Lower leg skin (tissue), 4 donors: Measurements from ENCODE around the gene RAF1. TPM values are rescaled to one million over a fixed set of nuclear protein-coding genes. Genes with fewer than 3 reads are reported as not detected.

ENCODE experiments used
- DNase-seq, 2 donors: peaks; one replicate each; pipeline ENCODE4 v3.0.0-alpha.2; 2019; ENCODE audit warnings: low spot score in 2 of 2
- H3K4me3 ChIP-seq: fragments of 200-600 bp; sonication (generic); 2 replicates; pipeline ENCODE4 v1.5.1; 2017; ENCODE audit warnings: mild to moderate bottlenecking, low read depth; ENCODE audit not compliant: poor library complexity, severe bottlenecking
- POLR2A ChIP-seq, 2 donors: fragments of 450-650 bp; IDR thresholded peaks; one replicate each; pipeline ENCODE4 v1.6.1; 2016 to 2017; ENCODE audit warnings: antibody characterized with exemption in 2 of 2, mild to moderate bottlenecking in 1 of 2, moderate library complexity in 1 of 2
- WGBS, 2 donors: methylation state at CpG; one replicate each; pipeline ENCODE4 v1.1.5; 2018; 5-methylcytosine and 5-hydroxymethylcytosine counted together
- intact Hi-C: fragments of 100-400 bp; cut with DNase I; formaldehyde crosslinking; loops from one replicate; pipeline ENCODE4 v1.15.0; 2023; ENCODE audit warnings: low total_unique reads
- total RNA-seq, 4 donors: library from RNA; depleted of rRNA; stranded (reverse); fragments of >200 nt; gene quantifications; one replicate each; pipeline ENCODE4 v1.1.0, GENCODE V29; 2016
- TF ChIP-seq, protein P1 (sequence below), 3 donors: fragments of 450-650 bp; IDR thresholded peaks; one replicate each; pipeline ENCODE4 v1.5.1; 2016; ENCODE audit warnings: antibody characterized with exemption in 3 of 3, mild to moderate bottlenecking in 3 of 3, moderate library complexity in 2 of 3

The RAF1 gene
- total RNA-seq, 4 donors from 2014 or later, result 126 to 140 (median 131) TPM

DNA sequence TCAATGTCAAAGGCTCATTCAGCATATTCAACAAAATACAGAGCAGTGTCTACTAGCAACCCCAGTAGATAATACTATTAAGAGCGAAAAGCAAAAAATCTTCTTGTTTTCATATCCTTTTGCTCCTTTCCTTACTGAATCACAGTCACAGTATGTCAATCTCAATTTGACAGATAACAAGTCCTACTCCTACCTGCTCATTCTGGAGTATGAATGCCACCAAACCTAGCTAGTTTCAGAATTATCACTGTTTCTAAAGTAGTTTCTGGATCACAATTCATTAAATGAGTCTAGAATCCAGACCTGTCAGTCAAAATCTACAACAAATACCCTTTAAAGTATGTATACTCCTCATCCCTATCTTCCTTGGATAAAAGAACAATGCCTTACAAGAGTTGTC, 55.5 kb downstream of the RAF1 start:
- intact Hi-C loops, result no loop called here
- TF ChIP-seq, protein P1, sequence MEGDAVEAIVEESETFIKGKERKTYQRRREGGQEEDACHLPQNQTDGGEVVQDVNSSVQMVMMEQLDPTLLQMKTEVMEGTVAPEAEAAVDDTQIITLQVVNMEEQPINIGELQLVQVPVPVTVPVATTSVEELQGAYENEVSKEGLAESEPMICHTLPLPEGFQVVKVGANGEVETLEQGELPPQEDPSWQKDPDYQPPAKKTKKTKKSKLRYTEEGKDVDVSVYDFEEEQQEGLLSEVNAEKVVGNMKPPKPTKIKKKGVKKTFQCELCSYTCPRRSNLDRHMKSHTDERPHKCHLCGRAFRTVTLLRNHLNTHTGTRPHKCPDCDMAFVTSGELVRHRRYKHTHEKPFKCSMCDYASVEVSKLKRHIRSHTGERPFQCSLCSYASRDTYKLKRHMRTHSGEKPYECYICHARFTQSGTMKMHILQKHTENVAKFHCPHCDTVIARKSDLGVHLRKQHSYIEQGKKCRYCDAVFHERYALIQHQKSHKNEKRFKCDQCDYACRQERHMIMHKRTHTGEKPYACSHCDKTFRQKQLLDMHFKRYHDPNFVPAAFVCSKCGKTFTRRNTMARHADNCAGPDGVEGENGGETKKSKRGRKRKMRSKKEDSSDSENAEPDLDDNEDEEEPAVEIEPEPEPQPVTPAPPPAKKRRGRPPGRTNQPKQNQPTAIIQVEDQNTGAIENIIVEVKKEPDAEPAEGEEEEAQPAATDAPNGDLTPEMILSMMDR (IDR thresholded peaks at IDR 0.05), result no peak
- TF ChIP-seq POLR2A (IDR thresholded peaks at IDR 0.05), result no peak
- no peak overlapping the region for H3K4me3 ChIP-seq
- DNase-seq, result no peak
- 100% methylated on average over 1 of the region's 1 CpG for WGBS, 2 donors

GRCh38 chr3:12603969-12604368, 59.9 kb downstream of the RAF1 start:
- 89% methylated on average over 2 of the region's 2 CpGs for WGBS, 2 donors
- H3K4me3 ChIP-seq, result no peak overlapping the region

DNA sequence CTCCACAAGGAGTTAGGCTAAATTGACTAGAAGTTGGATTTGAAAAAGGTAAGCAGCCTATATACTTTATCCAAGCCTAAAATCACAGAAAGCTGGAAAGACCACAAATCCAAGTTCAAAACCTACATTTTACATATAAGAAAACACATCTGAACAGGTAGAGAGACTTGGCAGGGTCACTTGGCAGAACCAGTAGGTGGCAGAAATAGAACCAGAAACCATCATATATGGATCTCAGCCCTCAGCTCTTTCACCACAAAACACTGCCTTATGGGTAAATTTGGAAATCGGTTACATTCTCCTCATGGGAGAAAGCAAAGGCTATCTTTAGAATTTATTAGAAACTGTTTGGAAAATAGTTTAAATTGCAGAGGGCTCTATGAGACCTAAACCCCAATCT, 62.8 kb downstream of the RAF1 start:
- intact Hi-C loops, result no loop called here
- WGBS, 2 donors, result 56 to 63% methylated on average over 1 of the region's 1 CpG
- H3K4me3 ChIP-seq, result no peak overlapping the region
- DNase-seq, result no peak
- TF ChIP-seq POLR2A (IDR thresholded peaks at IDR 0.05), result no peak
- TF ChIP-seq, protein P1 (IDR thresholded peaks at IDR 0.05), result no peak

More at GRCh38 chr3:12603969-12604368, 59.9 kb downstream of the RAF1 start:
- intact Hi-C loops, result no loop called here
- no peak for DNase-seq
- TF ChIP-seq, protein P1 (IDR thresholded peaks at IDR 0.05), result no peak
- TF ChIP-seq POLR2A (IDR thresholded peaks at IDR 0.05), result no peak

GRCh38 chr3:12598890-12599289, 65.0 kb downstream of the RAF1 start:
- TF ChIP-seq, protein P1 (IDR thresholded peaks at IDR 0.05), result no peak
- TF ChIP-seq POLR2A (IDR thresholded peaks at IDR 0.05), result no peak
- intact Hi-C loops, result no loop called here
- H3K4me3 ChIP-seq, result no peak overlapping the region
- DNase-seq, result no peak

- intact Hi-C loops, result no loop called here
- no peak overlapping the region for H3K4me3 ChIP-seq
- no peak for DNase-seq
- 78% methylated on average over 3 of the region's 3 CpGs for WGBS, 2 donors
- no peak for TF ChIP-seq POLR2A (IDR thresholded peaks at IDR 0.05)
- TF ChIP-seq, protein P1 (IDR thresholded peaks at IDR 0.05), result no peak
Observed at GRCh38 chr3:12593473-12593872, 70.4 kb downstream of the RAF1 start.

DNA sequence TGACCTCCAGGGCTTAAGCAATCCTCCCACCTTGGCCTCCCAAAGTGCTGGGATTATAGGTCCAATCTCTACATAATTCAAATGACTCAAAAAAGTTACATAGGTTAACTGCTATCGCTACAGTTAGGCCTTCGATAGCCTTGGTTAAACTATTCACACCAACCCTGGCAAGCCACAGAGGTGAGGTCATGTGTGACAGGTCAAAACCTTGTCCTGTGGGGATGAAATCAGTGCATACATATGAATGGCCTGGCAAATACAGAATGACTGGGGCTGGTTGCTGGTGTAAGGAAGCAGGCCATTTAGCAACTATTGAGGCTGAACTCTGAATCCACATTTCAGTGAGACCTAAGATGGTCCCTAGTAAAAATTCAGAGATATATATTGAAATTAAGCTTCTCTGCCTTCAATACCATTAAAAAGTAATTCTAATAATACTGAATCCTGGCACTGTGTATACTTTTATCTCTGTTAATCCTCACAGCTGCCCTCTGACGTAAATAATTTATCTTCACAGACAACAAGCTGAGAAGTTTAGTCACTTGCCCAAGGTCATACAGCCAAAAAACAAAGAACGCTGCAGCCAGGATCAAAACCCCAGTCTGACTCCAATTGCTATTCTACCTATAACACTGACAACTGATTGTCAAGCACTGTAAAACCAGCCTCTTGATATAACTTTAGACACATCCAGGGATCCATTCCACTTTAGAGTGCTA, 71.8 kb downstream of the RAF1 start:
- no peak for DNase-seq
- 91% methylated on average over 4 of the region's 4 CpGs for WGBS, 2 donors
- H3K4me3 ChIP-seq, result no peak overlapping the region
- intact Hi-C loops, result no loop called here
- no peak for TF ChIP-seq POLR2A (IDR thresholded peaks at IDR 0.05)
- TF ChIP-seq, protein P1 (IDR thresholded peaks at IDR 0.05), result no peak
